Superior temporal gyrus (tissue), 1 donor: ENCODE results near the gene DEK.

Source experiments
- DNase-seq: peaks from one replicate; pipeline ENCODE4 v3.0.0-alpha.2; 2016; ENCODE audit errors: extremely low spot score

DEK gene

GRCh38 chr6:18265787-18266522, 1.6 kb upstream of the DEK start:
- DNase-seq, result no peak

GRCh38 chr6:18264923-18265377, 620 bp upstream of the DEK start:
- DNase-seq, result no peak

GRCh38 chr6:18263418-18264218, 712 bp downstream of the DEK start:
- DNase-seq, result peak; percentile 47

GRCh38 chr6:18262702-18263417, 1.5 kb downstream of the DEK start:
- DNase-seq, result no peak

- no peak for DNase-seq
Measured at GRCh38 chr6:18261877-18262276, 2.5 kb downstream of the DEK start.

- DNase-seq, result no peak
Measured at GRCh38 chr6:18260448-18261106, 3.8 kb downstream of the DEK start.

GRCh38 chr6:18259675-18260447, 4.5 kb downstream of the DEK start:
- DNase-seq, result no peak

GRCh38 chr6:18254793-18255192, 9.5 kb downstream of the DEK start:
- DNase-seq, result no peak

- DNase-seq, result no peak
Measured at GRCh38 chr6:18253635-18254034, 10.7 kb downstream of the DEK start.

GRCh38 chr6:18249271-18249670, 15.1 kb downstream of the DEK start:
- no peak for DNase-seq

GRCh38 chr6:18248698-18249097, 15.6 kb downstream of the DEK start:
- DNase-seq, result no peak

GRCh38 chr6:18247002-18247401, 17.3 kb downstream of the DEK start:
- DNase-seq, result no peak

- no peak for DNase-seq
Measured at GRCh38 chr6:18246205-18246604, 18.1 kb downstream of the DEK start.

- DNase-seq, result no peak
Measured at GRCh38 chr6:18245642-18246041, 18.7 kb downstream of the DEK start.

- DNase-seq, result no peak
Measured at GRCh38 chr6:18245079-18245478, 19.3 kb downstream of the DEK start.

- no peak for DNase-seq
Measured at GRCh38 chr6:18244251-18244650, 20.1 kb downstream of the DEK start.

GRCh38 chr6:18243302-18243893, 20.9 kb downstream of the DEK start:
- no peak for DNase-seq

- DNase-seq, result no peak
Measured at GRCh38 chr6:18242062-18242851, 22.1 kb downstream of the DEK start.

- DNase-seq, result no peak
Measured at GRCh38 chr6:18241208-18242038, 22.9 kb downstream of the DEK start.
